IMR-90 (cell line): ENCODE measurements around the gene ACRBP. TPM values are rescaled to one million over a fixed set of nuclear protein-coding genes. Genes with fewer than 3 reads are reported as not detected.

ENCODE experiments used
- ATAC-seq: fragments of 200-7000 bp; cut with Tn5 transposase; 2 replicates; pipeline ENCODE4 v1.9.1; 2020; ENCODE audit warnings: low read depth, mild to moderate bottlenecking, moderate library complexity
- BruUV-seq: library from RNA; stranded (reverse); fragments of 400-500 nt; replicated peaks from 2 replicates; lab custom pipeline; 2021; lab: Mats Ljungman, UMichigan
- CTCF ChIA-PET: fragments of 300-600 bp; formaldehyde crosslinking; extraction: SDS; loops from one replicate; lab custom pipeline; 2021; ENCODE audit warnings: antibody characterized with exemption; lab: Yijun Ruan, JAX
- POLR2A ChIA-PET: fragments of 300-600 bp; sonication (Branson Sonifier 250); formaldehyde crosslinking; loops from one replicate; lab custom pipeline; 2022; ENCODE audit warnings: antibody characterized with exemption; ENCODE audit not compliant: unreplicated experiment; lab: Charles Lee
- DNase-seq: peaks from one replicate; pipeline ENCODE4 v3.0.0; 2013
- H2AFZ ChIP-seq: replicated peaks from 2 replicates; pipeline ENCODE3; 2013; ENCODE audit warnings: low read length, mild to moderate bottlenecking; ENCODE audit not compliant: poor library complexity
- H2AK5ac ChIP-seq: 2 replicates; pipeline ENCODE4 v1.6.1; 2013; ENCODE audit warnings: low read depth, low read length, inconsistent platforms
- H2AK9ac ChIP-seq: replicated peaks from 2 replicates; pipeline ENCODE3; 2013; ENCODE audit warnings: mild to moderate bottlenecking, low read depth, low read length, moderate library complexity; ENCODE audit not compliant: poor library complexity
- H2BK120ac ChIP-seq: 2 replicates; pipeline ENCODE4 v1.6.1; 2013; ENCODE audit warnings: low read depth, low read length, inconsistent platforms
- H2BK15ac ChIP-seq: 3 replicates; pipeline ENCODE4 v1.6.1; 2013; ENCODE audit warnings: low read depth, low read length, inconsistent platforms
- H2BK20ac ChIP-seq: 2 replicates; pipeline ENCODE4 v1.6.1; 2013; ENCODE audit warnings: low read depth, mild to moderate bottlenecking, inconsistent platforms, low read length, moderate library complexity
- H2BK5ac ChIP-seq: 2 replicates; pipeline ENCODE4 v1.6.1; 2013; ENCODE audit warnings: mild to moderate bottlenecking, low read depth, low read length, inconsistent platforms; ENCODE audit not compliant: poor library complexity, severe bottlenecking
- H3K14ac ChIP-seq: replicated peaks from 2 replicates; pipeline ENCODE4 v1.6.1; 2013; ENCODE audit warnings: low read depth, low read length, inconsistent platforms
- H3K18ac ChIP-seq: 2 replicates; pipeline ENCODE4 v1.6.1; 2013; ENCODE audit warnings: low read depth, low read length, control low read depth
- H3K23ac ChIP-seq: 2 replicates; pipeline ENCODE4 v1.6.1; 2013; ENCODE audit warnings: low read depth, low read length, inconsistent platforms
- H3K27ac ChIP-seq: 2 replicates; pipeline ENCODE4 v1.5.1; 2013; ENCODE audit warnings: mild to moderate bottlenecking, control low read depth, low read length; ENCODE audit not compliant: insufficient read depth
- H3K27me3 ChIP-seq: 2 replicates; pipeline ENCODE4 v1.6.1; 2013; ENCODE audit warnings: low read length; ENCODE audit not compliant: control insufficient read depth, insufficient read depth
- H3K36me3 ChIP-seq: 2 replicates; pipeline ENCODE4 v1.6.1; 2013; ENCODE audit warnings: low read length, mixed read lengths; ENCODE audit not compliant: control insufficient read depth, insufficient read depth
- H3K4ac ChIP-seq: 2 replicates; pipeline ENCODE4 v1.6.1; 2013; ENCODE audit warnings: low read depth, low read length, inconsistent platforms
- H3K4me1 ChIP-seq: 2 replicates; pipeline ENCODE4 v1.6.1; 2013; ENCODE audit warnings: low read length, mixed read lengths; ENCODE audit not compliant: control insufficient read depth, insufficient read depth
- H3K4me2 ChIP-seq: 2 replicates; pipeline ENCODE4 v1.6.1; 2013; ENCODE audit warnings: low read depth, mild to moderate bottlenecking, control low read depth, low read length, moderate library complexity
- H3K4me3 ChIP-seq: 2 replicates; pipeline ENCODE4 v1.5.1; 2013; ENCODE audit warnings: low read depth, mild to moderate bottlenecking, control low read depth, low read length, moderate library complexity; ENCODE audit not compliant: insufficient read depth
- H3K56ac ChIP-seq: 2 replicates; pipeline ENCODE4 v1.6.1; 2013; ENCODE audit warnings: low read length, inconsistent platforms; ENCODE audit not compliant: insufficient read depth; ENCODE audit errors: extremely low read depth
- H3K79me1 ChIP-seq, 2 experiments: 2 replicates each; pipeline ENCODE4 v1.6.1; 2013; ENCODE audit warnings: low read length in 2 of 2, inconsistent platforms in 1 of 2, low read depth in 1 of 2
- H3K9ac ChIP-seq: 2 replicates; pipeline ENCODE4 v1.6.1; 2013; ENCODE audit warnings: low read depth, low read length, control low read depth
- H3K9me1 ChIP-seq: 2 replicates; pipeline ENCODE4 v1.6.1; 2013; ENCODE audit warnings: low read length, inconsistent platforms; ENCODE audit not compliant: insufficient read depth
- H3K9me3 ChIP-seq: 2 replicates; pipeline ENCODE4 v1.6.1; 2013; ENCODE audit warnings: low read length; ENCODE audit not compliant: control insufficient read depth, insufficient read depth
- H4K20me1 ChIP-seq: 2 replicates; pipeline ENCODE4 v1.6.1; 2013; ENCODE audit warnings: low read length, inconsistent platforms; ENCODE audit not compliant: insufficient read depth
- H4K5ac ChIP-seq: 2 replicates; pipeline ENCODE4 v1.6.1; 2013; ENCODE audit warnings: mild to moderate bottlenecking, low read depth, low read length, control low read depth
- H4K8ac ChIP-seq, 2 experiments: 2 replicates each; pipeline ENCODE4 v1.6.1; 2013; ENCODE audit warnings: low read depth in 2 of 2, low read length in 2 of 2, control low read depth in 1 of 2, inconsistent platforms in 1 of 2
- H4K91ac ChIP-seq: 2 replicates; pipeline ENCODE4 v1.6.1; 2013; ENCODE audit warnings: low read depth, low read length, inconsistent platforms; ENCODE audit not compliant: insufficient read depth
- CEBPB ChIP-seq: IDR thresholded peaks from 2 replicates; pipeline ENCODE4 v1.6.1; 2012; ENCODE audit warnings: low read depth, low read length, improper control_type of control experiment
- FOS ChIP-seq: fragments of 150-350 bp; IDR thresholded peaks from 2 replicates; pipeline ENCODE4 v1.6.1; 2016; ENCODE audit warnings: low read depth, low read length
- MAZ ChIP-seq: IDR thresholded peaks from 2 replicates; pipeline ENCODE4 v1.6.1; 2012; ENCODE audit warnings: low read depth, mild to moderate bottlenecking, low read length, improper control_type of control experiment, moderate library complexity, borderline replicate concordance
- MXI1 ChIP-seq: IDR thresholded peaks from 2 replicates; pipeline ENCODE4 v1.6.1; 2012; ENCODE audit warnings: low read depth, mild to moderate bottlenecking, low read length, moderate library complexity, borderline replicate concordance
- POLR2A ChIP-seq: IDR thresholded peaks from 2 replicates; pipeline ENCODE4 v1.6.1; 2012; ENCODE audit warnings: mild to moderate bottlenecking, low read depth, low read length
- RCOR1 ChIP-seq: IDR thresholded peaks from 2 replicates; pipeline ENCODE4 v1.6.1; 2012; ENCODE audit warnings: mild to moderate bottlenecking, low read length, improper control_type of control experiment; ENCODE audit not compliant: insufficient replicate concordance
- WGBS, 2 experiments: methylation state at CpG; one replicate each; pipeline versions ENCODE4 v1.1.5 to v1.1.7; 2013; ENCODE audit warnings: missing lambda C conversion rate in 2 of 2; ENCODE audit not compliant: insufficient read length in 1 of 2; ENCODE audit errors: extremely low coverage in 2 of 2; 5-methylcytosine and 5-hydroxymethylcytosine counted together
- dilution Hi-C: fragments of 300-500 bp; cut with HindIII; formaldehyde crosslinking; loops from one replicate; pipeline ENCODE4 v1.14.3; 2018; ENCODE audit warnings: low sequenced_read_pairs; ENCODE audit not compliant: unreplicated experiment
- in situ Hi-C: fragments of 300-500 bp; cut with MboI; formaldehyde crosslinking; loops from 3 replicates; pipeline ENCODE4 v1.14.3; 2019; ENCODE audit warnings: low sequenced_read_pairs, inconsistent platforms, mixed read lengths
- intact Hi-C: fragments of 100-400 bp; cut with micrococcal nuclease; formaldehyde crosslinking; loops from 2 replicates; pipeline ENCODE4 v1.10.0; 2022
- polyA plus RNA-seq, 3 experiments: library from polyadenylated mRNA; depleted of rRNA; stranded (reverse); fragments of >200 nt; gene quantifications; 2 replicates each; pipeline ENCODE4 v1.2.3, GENCODE V29; 2012; ENCODE audit warnings: low replicate concordance in 1 of 3
- total RNA-seq: library from RNA; depleted of rRNA; stranded (reverse); fragments of >200 nt; gene quantifications from 2 replicates; pipeline ENCODE4 v1.2.3, GENCODE V29; 2012
- TF ChIP-seq, protein P1 (sequence below): conservative IDR thresholded peaks from 2 replicates; pipeline ENCODE4 v1.5.1; 2012; ENCODE audit warnings: mild to moderate bottlenecking, low read depth, low read length, improper control_type of control experiment
- TF ChIP-seq, protein P2 (sequence below): fragments of 150-350 bp; IDR thresholded peaks from 2 replicates; pipeline ENCODE4 v1.6.1; 2017; ENCODE audit warnings: mild to moderate bottlenecking, antibody characterized with exemption, low read length, low read depth
- TF ChIP-seq, protein P3 (sequence below): fragments of 150-350 bp; IDR thresholded peaks from 2 replicates; pipeline ENCODE4 v1.6.1; 2016; ENCODE audit warnings: low read depth, mild to moderate bottlenecking, low read length, moderate library complexity, borderline replicate concordance

ACRBP gene
- total and polyA plus RNA-seq, 2 of the 4 experiments (the other 2 are of a cell fraction) = 0.38 TPM; not detected in 1

DNA sequence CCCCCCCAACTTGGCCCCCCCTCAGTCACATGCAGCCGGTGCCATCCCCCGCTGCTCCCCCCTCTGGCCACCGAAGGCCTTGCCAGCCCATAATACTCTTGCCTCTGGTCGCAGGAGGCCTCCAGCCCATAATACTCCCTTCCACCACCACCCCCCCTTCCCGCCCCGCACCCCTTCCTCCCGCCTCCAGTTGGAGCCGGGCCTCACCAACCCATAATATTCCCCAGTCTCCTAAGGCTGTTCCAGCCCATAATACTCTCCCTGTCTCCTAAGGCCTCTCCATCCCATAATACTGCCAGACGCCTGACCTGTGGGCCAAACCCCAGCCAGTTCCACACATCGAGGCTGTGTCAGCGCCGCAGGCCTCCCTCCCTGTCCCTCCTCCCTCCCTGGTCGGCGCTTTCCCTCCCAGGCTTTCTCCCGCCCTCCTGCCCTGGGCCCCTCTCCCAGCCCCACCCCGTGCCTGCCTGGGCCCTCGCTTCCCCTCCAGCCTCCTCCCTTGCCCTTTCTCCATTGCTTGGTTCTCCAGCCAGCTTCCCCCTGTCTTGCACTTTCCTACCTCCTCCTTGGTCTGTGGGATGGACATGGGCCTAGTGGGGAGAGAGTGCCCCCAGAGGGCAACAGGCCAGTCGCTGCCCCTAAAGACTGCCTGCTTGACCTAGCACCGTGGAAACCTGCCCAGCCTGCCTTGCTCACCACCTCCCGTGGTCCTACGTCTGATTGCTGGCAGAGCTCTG, 33.3 kb downstream of the ACRBP start:
- Histone ChIP-seq H3K9me3 (no peaks in the 10 kb centered on the region), H2BK120ac (peak overlapping the region; percentile 91), H3K14ac (peak overlapping the region; percentile 92), H3K4me2 (peak overlapping the region; percentile 44), H2AFZ (peak overlapping the region; percentile 94), H3K56ac (peak overlapping the region; percentile 33), H3K27me3 (no peaks in the 10 kb centered on the region), H2AK9ac (peak overlapping the region; percentile 75), H3K4ac (peak overlapping the region; percentile 95), H2BK20ac (peak overlapping the region; percentile 54), H3K9me1 (peaks cover 24% of the 10 kb centered on the region), H2AK5ac (peak overlapping the region; percentile 72; the same call in 1 of the 2 replicates), H2BK15ac (peak overlapping the region; percentile 48; the same call in 2 of the 3 replicates), H4K20me1 (no peaks in the 10 kb centered on the region), H3K4me1 (peaks cover 23% of the 10 kb centered on the region), H3K36me3 (no peaks in the 10 kb centered on the region), H3K18ac (peak overlapping the region; percentile 65), H3K9ac (peak overlapping the region; percentile 37), H4K8ac (peak overlapping the region; percentile 90 to 96), H3K4me3 (no peak overlapping the region), H2BK5ac (peak overlapping the region; percentile 91), H3K23ac (peak overlapping the region; percentile 61), H3K27ac (peak overlapping the region; percentile 88), H3K79me1 (peaks cover 0 to 7% of the 10 kb centered on the region in 2 experiments; a peak in 1 of 4 replicates), H4K91ac (peak overlapping the region; percentile 93), H4K5ac (peak overlapping the region; percentile 96)
- dilution Hi-C loops (no loop called here), in situ Hi-C loops (loop anchor here (10.0 kb wide), 1 partner anchor 211 kb away; the partner anchor contains the start of genes GPR162 and P3H3), intact Hi-C loops (loop anchor here (10.0 kb wide), 1 partner anchor 151 kb away; the partner anchor contains the start of gene PTMS)
- ChIA-PET POLR2A (interaction anchor here (1.1 kb wide), 1 partner anchor 76 kb away, joined by 8 read pairs; no protein-coding TSS in a partner anchor), CTCF (interaction anchor here (1.0 kb wide), 1 partner anchor 16 kb away, joined by 4 read pairs; no protein-coding TSS in a partner anchor)
- 6% methylated on average over 2 of the region's 21 CpGs; no CpG with 5 or more reads in 1 of the 2 experiments for WGBS, 2 experiments
- TF ChIP-seq, protein P1, sequence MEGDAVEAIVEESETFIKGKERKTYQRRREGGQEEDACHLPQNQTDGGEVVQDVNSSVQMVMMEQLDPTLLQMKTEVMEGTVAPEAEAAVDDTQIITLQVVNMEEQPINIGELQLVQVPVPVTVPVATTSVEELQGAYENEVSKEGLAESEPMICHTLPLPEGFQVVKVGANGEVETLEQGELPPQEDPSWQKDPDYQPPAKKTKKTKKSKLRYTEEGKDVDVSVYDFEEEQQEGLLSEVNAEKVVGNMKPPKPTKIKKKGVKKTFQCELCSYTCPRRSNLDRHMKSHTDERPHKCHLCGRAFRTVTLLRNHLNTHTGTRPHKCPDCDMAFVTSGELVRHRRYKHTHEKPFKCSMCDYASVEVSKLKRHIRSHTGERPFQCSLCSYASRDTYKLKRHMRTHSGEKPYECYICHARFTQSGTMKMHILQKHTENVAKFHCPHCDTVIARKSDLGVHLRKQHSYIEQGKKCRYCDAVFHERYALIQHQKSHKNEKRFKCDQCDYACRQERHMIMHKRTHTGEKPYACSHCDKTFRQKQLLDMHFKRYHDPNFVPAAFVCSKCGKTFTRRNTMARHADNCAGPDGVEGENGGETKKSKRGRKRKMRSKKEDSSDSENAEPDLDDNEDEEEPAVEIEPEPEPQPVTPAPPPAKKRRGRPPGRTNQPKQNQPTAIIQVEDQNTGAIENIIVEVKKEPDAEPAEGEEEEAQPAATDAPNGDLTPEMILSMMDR = 0 out of 2 replicates have a peak, but pooled peaks have one; percentile 8
- TF ChIP-seq FOS (no peak), POLR2A (no peak), MXI1 (peak; percentile 52; the same call in 1 of the 2 replicates), CEBPB (no peak), MAZ (peak; percentile 87), RCOR1 (no peak)
- TF ChIP-seq, protein P2, sequence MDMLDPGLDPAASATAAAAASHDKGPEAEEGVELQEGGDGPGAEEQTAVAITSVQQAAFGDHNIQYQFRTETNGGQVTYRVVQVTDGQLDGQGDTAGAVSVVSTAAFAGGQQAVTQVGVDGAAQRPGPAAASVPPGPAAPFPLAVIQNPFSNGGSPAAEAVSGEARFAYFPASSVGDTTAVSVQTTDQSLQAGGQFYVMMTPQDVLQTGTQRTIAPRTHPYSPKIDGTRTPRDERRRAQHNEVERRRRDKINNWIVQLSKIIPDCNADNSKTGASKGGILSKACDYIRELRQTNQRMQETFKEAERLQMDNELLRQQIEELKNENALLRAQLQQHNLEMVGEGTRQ = peak; percentile 57; the same call in 1 of the 2 replicates
- TF ChIP-seq, protein P3, sequence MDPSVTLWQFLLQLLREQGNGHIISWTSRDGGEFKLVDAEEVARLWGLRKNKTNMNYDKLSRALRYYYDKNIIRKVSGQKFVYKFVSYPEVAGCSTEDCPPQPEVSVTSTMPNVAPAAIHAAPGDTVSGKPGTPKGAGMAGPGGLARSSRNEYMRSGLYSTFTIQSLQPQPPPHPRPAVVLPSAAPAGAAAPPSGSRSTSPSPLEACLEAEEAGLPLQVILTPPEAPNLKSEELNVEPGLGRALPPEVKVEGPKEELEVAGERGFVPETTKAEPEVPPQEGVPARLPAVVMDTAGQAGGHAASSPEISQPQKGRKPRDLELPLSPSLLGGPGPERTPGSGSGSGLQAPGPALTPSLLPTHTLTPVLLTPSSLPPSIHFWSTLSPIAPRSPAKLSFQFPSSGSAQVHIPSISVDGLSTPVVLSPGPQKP = no peak
- DNase-seq = peak; percentile 99
- ATAC-seq = peak; percentile 83
- no TSS peak for BruUV-seq
